NT2/D1 (cell line): ENCODE measurements around the gene MAP2K5.

Experiments
- DNase-seq: peaks from one replicate; pipeline ENCODE4 v3.0.0-alpha.2; 2011; ENCODE audit warnings: low read depth, low spot score
- H3K27me3 ChIP-seq: 2 replicates; pipeline ENCODE4 v1.6.0; 2011; ENCODE audit warnings: mild to moderate bottlenecking; ENCODE audit not compliant: insufficient read length, insufficient read depth
- H3K36me3 ChIP-seq: 2 replicates; pipeline ENCODE4 v1.6.1; 2011; ENCODE audit warnings: mild to moderate bottlenecking, low read length, mixed read lengths; ENCODE audit not compliant: insufficient read depth, insufficient read length
- H3K4me1 ChIP-seq: 2 replicates; pipeline ENCODE4 v1.5.1; 2011; ENCODE audit not compliant: insufficient read depth, insufficient read length
- H3K4me3 ChIP-seq: 2 replicates; pipeline ENCODE4 v1.5.1; 2011; ENCODE audit warnings: low read depth; ENCODE audit not compliant: insufficient read length
- H3K9ac ChIP-seq: 2 replicates; pipeline ENCODE4 v1.6.0; 2011; ENCODE audit warnings: low read depth; ENCODE audit not compliant: insufficient read length
- H3K9me3 ChIP-seq: 2 replicates; pipeline ENCODE4 v1.5.1; 2011; ENCODE audit warnings: mild to moderate bottlenecking, low read length; ENCODE audit not compliant: insufficient read depth
- SUZ12 ChIP-seq: IDR thresholded peaks from 2 replicates; pipeline ENCODE4 v1.6.1; 2011; ENCODE audit not compliant: insufficient read length, insufficient read depth; ENCODE audit errors: extremely low read depth
- YY1 ChIP-seq: IDR thresholded peaks from 2 replicates; pipeline ENCODE4 v1.6.1; 2011; ENCODE audit not compliant: insufficient read length, insufficient read depth
- ZNF274 ChIP-seq: IDR thresholded peaks from 2 replicates; pipeline ENCODE4 v1.6.1; 2011; ENCODE audit warnings: mild to moderate bottlenecking, low read depth, low read length

MAP2K5 gene

DNA sequence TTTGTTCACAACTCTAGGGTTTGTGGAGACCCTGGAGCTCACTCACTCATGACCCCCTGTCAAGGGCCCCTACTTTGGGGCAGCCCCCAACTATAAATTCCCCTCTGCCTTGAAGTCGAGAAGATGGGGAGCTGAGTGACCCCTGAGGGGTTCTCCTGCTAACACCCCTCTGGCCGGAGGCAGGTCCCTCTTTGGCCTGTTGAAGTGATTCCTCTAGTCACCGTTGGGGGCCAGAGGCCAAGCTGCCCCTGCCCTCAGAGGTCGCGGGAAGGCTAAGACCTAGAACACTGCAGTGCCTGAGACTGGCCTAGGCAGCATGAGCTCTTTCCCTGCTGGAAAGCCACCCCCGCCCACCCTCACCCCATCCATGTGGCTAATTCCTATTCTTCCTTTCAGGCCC is 267.4 kb downstream of the MAP2K5 start:
- Histone ChIP-seq H3K36me3 (no peaks in the 10 kb centered on the region), H3K9me3 (no peaks in the 10 kb centered on the region), H3K27me3 (no peaks in the 10 kb centered on the region), H3K9ac (no peak overlapping the region), H3K4me3 (no peak overlapping the region), H3K4me1 (peaks cover 18% of the 10 kb centered on the region)
- no peak for TF ChIP-seq ZNF274
- no peak for TF ChIP-seq YY1
- no peak for TF ChIP-seq SUZ12
- DNase-seq = no peak

GRCh38 chr15:67812241-67812644 is 269.7 kb downstream of the MAP2K5 start:
- Histone ChIP-seq H3K4me3 (no peak overlapping the region), H3K27me3 (peaks cover 7% of the 10 kb centered on the region), H3K9ac (no peak overlapping the region), H3K36me3 (no peaks in the 10 kb centered on the region), H3K4me1 (peaks cover 9% of the 10 kb centered on the region), H3K9me3 (peaks cover 14% of the 10 kb centered on the region; the same call in 1 of the 2 replicates)
- DNase-seq = no peak
- TF ChIP-seq ZNF274 (no peak), YY1 (no peak)

GRCh38 chr15:67813104-67813634 is 270.7 kb downstream of the MAP2K5 start:
- Histone ChIP-seq H3K9me3 (peaks cover 14% of the 10 kb centered on the region; the same call in 1 of the 2 replicates), H3K36me3 (no peaks in the 10 kb centered on the region), H3K4me1 (peaks cover 9% of the 10 kb centered on the region), H3K4me3 (no peak overlapping the region), H3K9ac (no peak overlapping the region), H3K27me3 (peaks cover 15% of the 10 kb centered on the region)
- DNase-seq = no peak
- no peak for TF ChIP-seq ZNF274
- TF ChIP-seq SUZ12 = no peak
- no peak for TF ChIP-seq YY1

GRCh38 chr15:67815036-67815592 is 272.6 kb downstream of the MAP2K5 start:
- peaks cover 14% of the 10 kb centered on the region; the same call in 1 of the 2 replicates for H3K9me3 ChIP-seq
- H3K4me3 ChIP-seq = no peak overlapping the region
- H3K36me3 ChIP-seq = no peaks in the 10 kb centered on the region
- no peak overlapping the region for H3K9ac ChIP-seq
- TF ChIP-seq YY1 (no peak), ZNF274 (no peak), SUZ12 (no peak)
- H3K4me1 ChIP-seq = peaks cover 9% of the 10 kb centered on the region
- DNase-seq = no peak
- peaks cover 33% of the 10 kb centered on the region for H3K27me3 ChIP-seq

DNA sequence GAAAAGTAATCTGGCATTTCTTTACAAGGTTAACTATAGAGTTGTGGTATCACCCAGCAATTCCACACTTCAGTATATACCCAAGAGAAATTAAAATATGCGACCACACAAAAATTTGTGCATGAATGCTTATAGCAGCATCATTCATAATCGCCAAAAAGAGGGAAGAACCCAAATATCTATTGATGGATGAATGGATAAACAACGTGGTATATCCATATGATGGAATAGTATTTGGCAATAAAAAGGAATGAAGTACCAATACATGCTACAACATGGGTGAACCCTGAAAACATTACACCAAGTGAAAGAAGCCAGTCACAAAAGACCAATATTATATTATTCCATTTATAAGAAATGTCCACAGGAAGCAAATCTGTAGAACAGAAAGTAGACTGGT is 274.2 kb downstream of the MAP2K5 start:
- DNase-seq = no peak
- Histone ChIP-seq H3K36me3 (no peaks in the 10 kb centered on the region), H3K27me3 (peaks cover 48% of the 10 kb centered on the region), H3K9me3 (peaks cover 14% of the 10 kb centered on the region; the same call in 1 of the 2 replicates), H3K4me1 (peaks cover 11% of the 10 kb centered on the region), H3K9ac (no peak overlapping the region), H3K4me3 (no peak overlapping the region)
- no peak for TF ChIP-seq SUZ12
- TF ChIP-seq YY1 = no peak
- no peak for TF ChIP-seq ZNF274

GRCh38 chr15:67818464-67818863 is 276.0 kb downstream of the MAP2K5 start:
- Histone ChIP-seq H3K9ac (no peak overlapping the region), H3K9me3 (peaks cover 14% of the 10 kb centered on the region; the same call in 1 of the 2 replicates), H3K4me3 (no peak overlapping the region), H3K27me3 (peaks cover 66% of the 10 kb centered on the region), H3K4me1 (peaks cover 5% of the 10 kb centered on the region), H3K36me3 (no peaks in the 10 kb centered on the region)
- TF ChIP-seq YY1 (no peak), ZNF274 (no peak), SUZ12 (no peak)
- DNase-seq = no peak

GRCh38 chr15:67819636-67820035 is 277.1 kb downstream of the MAP2K5 start:
- Histone ChIP-seq H3K9me3 (peaks cover 14% of the 10 kb centered on the region; the same call in 1 of the 2 replicates), H3K9ac (no peak overlapping the region), H3K36me3 (no peaks in the 10 kb centered on the region), H3K4me3 (no peak overlapping the region), H3K4me1 (peaks cover 14% of the 10 kb centered on the region), H3K27me3 (peaks cover 78% of the 10 kb centered on the region)
- TF ChIP-seq ZNF274 = no peak
- no peak for TF ChIP-seq YY1
- no peak for TF ChIP-seq SUZ12
- DNase-seq = no peak
